K562 (cell line): ENCODE data around the gene FAM186B. TPM values are rescaled to one million over a fixed set of nuclear protein-coding genes. Genes with fewer than 3 reads are reported as not detected.

ENCODE experiments used
- CTCFL ChIP-seq: IDR thresholded peaks from 2 replicates; pipeline ENCODE4 v1.6.1; 2011; ENCODE audit warnings: borderline replicate concordance, low read depth, mild to moderate bottlenecking, moderate library complexity, low read length; ENCODE audit not compliant: insufficient read depth, poor library complexity, severe bottlenecking
- SMARCC2 ChIP-seq: fragments of 450-650 bp; IDR thresholded peaks from 2 replicates; pipeline ENCODE4 v1.6.1; 2017; ENCODE audit warnings: antibody characterized with exemption, moderate library complexity, mild to moderate bottlenecking, low read depth
- ZFP91 ChIP-seq: sonication (generic); formaldehyde crosslinking; IDR thresholded peaks from 2 replicates; pipeline ENCODE4 v1.8.0; 2022; ENCODE audit warnings: mild to moderate bottlenecking, missing genetic modification reagents
- polyA plus RNA-seq, 8 experiments: library from polyadenylated mRNA; depleted of rRNA in 4 of 8; stranded (reverse) in 5 of 8; unstranded in 3 of 8; fragments of >200 nt; fragmentation: Nextera tagmentation in 2 of 8; fragmentation: Illumina TruSeq in 1 of 8; extraction: Ambion mirVana in 2 of 8; extraction: Trizol in 1 of 8; gene quantifications; 2 replicates each; pipeline versions ENCODE4 v1.2.1 to v1.2.3, GENCODE V29; 2011 to 2014; ENCODE audit warnings: inconsistent platforms in 1 of 8, missing spikeins in 1 of 8
- total RNA-seq, 7 experiments: library from RNA; depleted of rRNA in 6 of 7; stranded (reverse); fragments of >200 nt in 6 of 7; fragmentation: Illumina TruSeq in 2 of 7; extraction: Trizol in 2 of 7; gene quantifications; 2 replicates each; pipeline versions ENCODE4 v1.2.1 to v1.2.3, GENCODE V29; 2011 to 2021; ENCODE audit warnings: low replicate concordance in 1 of 7

The FAM186B gene
- total and polyA plus RNA-seq, 9 of the 15 experiments (the other 6 are each of a cell fraction or from before 2014, with no cell fraction given), result 0.07 to 0.42 (median 0.15) TPM

GRCh38 chr12:49580572-49581535 is 24.6 kb downstream of the FAM186B start (continued):
- TF ChIP-seq CTCFL (peak; percentile 73), ZFP91 (CRISPR knock-in tag) (no peak), SMARCC2 (0 out of 2 replicates have a peak, but pooled peaks have one; percentile 48)
